ENCODE measurements around the gene CUZD1.

The CUZD1 gene

DNA sequence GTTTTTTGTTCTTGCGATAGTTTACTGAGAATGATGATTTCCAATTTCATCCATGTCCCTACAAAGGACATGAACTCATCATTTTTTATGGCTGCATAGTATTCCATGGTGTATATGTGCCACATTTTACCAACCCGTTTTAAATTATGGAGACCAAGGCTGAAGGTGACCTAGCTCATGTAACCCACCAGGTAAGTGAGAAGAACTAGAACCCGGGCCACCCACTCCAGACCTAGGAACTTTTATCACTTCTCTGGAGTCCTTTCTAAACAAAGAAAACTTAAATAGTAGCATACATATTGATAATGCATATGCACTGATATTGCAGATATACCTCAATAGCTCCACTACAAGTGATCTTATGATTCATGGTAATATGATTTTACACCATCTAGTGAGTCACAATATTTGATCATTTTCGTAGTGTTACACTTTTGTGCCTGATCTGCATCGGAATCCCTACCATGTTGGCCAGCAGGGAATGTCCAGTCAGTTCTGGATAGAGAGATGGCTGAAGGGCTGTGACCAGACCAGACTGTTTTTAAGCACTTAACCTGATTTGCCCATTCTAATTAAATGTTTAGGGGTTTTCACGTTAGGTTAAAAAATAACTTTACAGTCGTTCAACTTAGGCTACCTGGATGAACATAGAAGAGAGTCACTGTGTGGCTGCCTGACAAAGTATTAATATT, 15.2 kb downstream of the CUZD1 start:
- Histone ChIP-seq H3K36me3 (ENCODE audit: control insufficient read depth, insufficient read depth, low read length) (peaks cover 2% of the 10 kb centered on the region), H3K27me3 (ENCODE audit: control insufficient read depth, insufficient read depth, low read length) (no peaks in the 10 kb centered on the region), H3K9ac (ENCODE audit: low read depth, low read length) (no peak overlapping the region), H3K4me3 (ENCODE audit: low read depth, low read length) (no peak overlapping the region), H3K9me3 (ENCODE audit: control insufficient read depth, insufficient read depth, low read length) (no peaks in the 10 kb centered on the region), H3K4me1 (ENCODE audit: control insufficient read depth, insufficient read depth, low read length) (peaks cover 3% of the 10 kb centered on the region)

DNA sequence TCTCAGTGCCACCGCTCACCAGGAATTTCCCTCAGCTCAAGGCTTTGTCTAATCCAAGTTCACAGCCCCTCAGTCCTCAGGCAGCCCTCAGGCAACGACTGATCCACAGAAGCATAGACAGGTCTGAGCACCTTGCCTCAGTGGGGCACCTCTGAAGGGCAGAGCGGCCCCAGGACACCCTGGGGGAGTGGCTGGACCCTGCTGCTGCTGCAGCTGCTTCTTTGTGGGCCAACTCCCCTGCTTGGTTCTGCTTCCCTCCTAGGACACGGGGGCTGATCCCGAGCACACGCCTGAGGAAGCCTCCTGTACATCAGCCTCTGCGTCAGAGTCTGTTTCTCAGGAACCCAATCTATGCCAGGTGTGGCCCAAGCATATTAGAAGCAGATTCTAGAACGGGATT, 16.2 kb downstream of the CUZD1 start:
- peaks cover 3% of the 10 kb centered on the region for H3K4me1 ChIP-seq (ENCODE audit: control insufficient read depth, insufficient read depth, low read length)
- no peaks in the 10 kb centered on the region for H3K27me3 ChIP-seq (ENCODE audit: control insufficient read depth, insufficient read depth, low read length)
- no peaks in the 10 kb centered on the region for H3K36me3 ChIP-seq (ENCODE audit: control insufficient read depth, insufficient read depth, low read length)
- no peaks in the 10 kb centered on the region for H3K9me3 ChIP-seq (ENCODE audit: control insufficient read depth, insufficient read depth, low read length)
- H3K9ac ChIP-seq (ENCODE audit: low read depth, low read length), result no peak overlapping the region
- H3K4me3 ChIP-seq (ENCODE audit: low read depth, low read length), result no peak overlapping the region

GRCh38 chr10:122828716-122829255, 16.9 kb downstream of the CUZD1 start:
- Histone ChIP-seq H3K4me1 (ENCODE audit: control insufficient read depth, insufficient read depth, low read length) (peaks cover 3% of the 10 kb centered on the region), H3K4me3 (ENCODE audit: low read depth, low read length) (no peak overlapping the region), H3K27me3 (ENCODE audit: control insufficient read depth, insufficient read depth, low read length) (no peaks in the 10 kb centered on the region), H3K9ac (ENCODE audit: low read depth, low read length) (no peak overlapping the region), H3K36me3 (ENCODE audit: control insufficient read depth, insufficient read depth, low read length) (no peaks in the 10 kb centered on the region), H3K9me3 (ENCODE audit: control insufficient read depth, insufficient read depth, low read length) (no peaks in the 10 kb centered on the region)

- Histone ChIP-seq H3K4me3 (ENCODE audit: low read depth, low read length) (no peak overlapping the region), H3K27me3 (ENCODE audit: control insufficient read depth, insufficient read depth, low read length) (no peaks in the 10 kb centered on the region), H3K4me1 (ENCODE audit: control insufficient read depth, insufficient read depth, low read length) (peaks cover 3% of the 10 kb centered on the region)
Measured at GRCh38 chr10:122827302-122827701, 18.4 kb downstream of the CUZD1 start.

GRCh38 chr10:122822973-122823690, 22.5 kb downstream of the CUZD1 start:
- Histone ChIP-seq H3K9me3 (ENCODE audit: control insufficient read depth, insufficient read depth, low read length) (no peaks in the 10 kb centered on the region), H3K27me3 (ENCODE audit: control insufficient read depth, insufficient read depth, low read length) (no peaks in the 10 kb centered on the region), H3K9ac (ENCODE audit: low read depth, low read length) (no peak overlapping the region), H3K4me3 (ENCODE audit: low read depth, low read length) (no peak overlapping the region), H3K4me1 (ENCODE audit: control insufficient read depth, insufficient read depth, low read length) (no peaks in the 10 kb centered on the region), H3K36me3 (ENCODE audit: control insufficient read depth, insufficient read depth, low read length) (no peaks in the 10 kb centered on the region)

More at GRCh38 chr10:122827302-122827701, 18.4 kb downstream of the CUZD1 start:
- Histone ChIP-seq H3K9ac (ENCODE audit: low read depth, low read length) (no peak overlapping the region), H3K9me3 (ENCODE audit: control insufficient read depth, insufficient read depth, low read length) (no peaks in the 10 kb centered on the region), H3K36me3 (ENCODE audit: control insufficient read depth, insufficient read depth, low read length) (no peaks in the 10 kb centered on the region)

GRCh38 chr10:122821808-122822207, 23.8 kb downstream of the CUZD1 start:
- Histone ChIP-seq H3K4me3 (ENCODE audit: low read depth, low read length) (no peak overlapping the region), H3K9me3 (ENCODE audit: control insufficient read depth, insufficient read depth, low read length) (no peaks in the 10 kb centered on the region), H3K9ac (ENCODE audit: low read depth, low read length) (no peak overlapping the region), H3K4me1 (ENCODE audit: control insufficient read depth, insufficient read depth, low read length) (no peaks in the 10 kb centered on the region), H3K36me3 (ENCODE audit: control insufficient read depth, insufficient read depth, low read length) (no peaks in the 10 kb centered on the region), H3K27me3 (ENCODE audit: control insufficient read depth, insufficient read depth, low read length) (no peaks in the 10 kb centered on the region)

- no peaks in the 10 kb centered on the region for H3K27me3 ChIP-seq (ENCODE audit: control insufficient read depth, insufficient read depth, low read length)
- H3K9me3 ChIP-seq (ENCODE audit: control insufficient read depth, insufficient read depth, low read length), result no peaks in the 10 kb centered on the region
- H3K9ac ChIP-seq (ENCODE audit: low read depth, low read length), result no peak overlapping the region
- no peaks in the 10 kb centered on the region for H3K36me3 ChIP-seq (ENCODE audit: control insufficient read depth, insufficient read depth, low read length)
- no peaks in the 10 kb centered on the region for H3K4me1 ChIP-seq (ENCODE audit: control insufficient read depth, insufficient read depth, low read length)
- H3K4me3 ChIP-seq (ENCODE audit: low read depth, low read length), result no peak overlapping the region
Measured at GRCh38 chr10:122815458-122815857, 30.2 kb downstream of the CUZD1 start.

DNA sequence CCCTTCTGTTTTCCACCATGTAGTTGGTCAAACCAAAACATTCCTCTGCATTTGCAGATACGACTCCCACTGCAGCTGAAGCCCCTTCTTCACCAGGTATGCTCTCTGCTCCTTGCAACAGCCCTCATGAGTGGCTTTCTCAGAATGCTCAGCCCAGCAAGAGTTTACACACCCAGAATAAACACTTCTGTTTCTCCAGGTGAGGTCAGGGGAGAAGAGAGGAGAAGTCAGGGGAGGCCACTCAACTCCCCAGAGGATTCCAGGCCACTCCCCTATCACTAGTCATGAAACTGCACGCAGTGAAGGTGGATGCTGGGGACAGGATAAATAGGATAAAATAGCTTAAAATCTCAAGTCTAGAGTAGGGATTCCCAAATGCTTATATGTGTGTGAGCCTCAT, 31.2 kb downstream of the CUZD1 start:
- no peaks in the 10 kb centered on the region for H3K9me3 ChIP-seq (ENCODE audit: control insufficient read depth, insufficient read depth, low read length)
- no peak overlapping the region for H3K9ac ChIP-seq (ENCODE audit: low read depth, low read length)
- H3K4me1 ChIP-seq (ENCODE audit: control insufficient read depth, insufficient read depth, low read length), result no peaks in the 10 kb centered on the region
- H3K36me3 ChIP-seq (ENCODE audit: control insufficient read depth, insufficient read depth, low read length), result no peaks in the 10 kb centered on the region
- no peak overlapping the region for H3K4me3 ChIP-seq (ENCODE audit: low read depth, low read length)
- H3K27me3 ChIP-seq (ENCODE audit: control insufficient read depth, insufficient read depth, low read length), result no peaks in the 10 kb centered on the region

GRCh38 chr10:122812751-122813150, 32.9 kb downstream of the CUZD1 start:
- Histone ChIP-seq H3K9me3 (ENCODE audit: control insufficient read depth, insufficient read depth, low read length) (no peaks in the 10 kb centered on the region), H3K4me1 (ENCODE audit: control insufficient read depth, insufficient read depth, low read length) (no peaks in the 10 kb centered on the region), H3K4me3 (ENCODE audit: low read depth, low read length) (no peak overlapping the region), H3K27me3 (ENCODE audit: control insufficient read depth, insufficient read depth, low read length) (no peaks in the 10 kb centered on the region), H3K36me3 (ENCODE audit: control insufficient read depth, insufficient read depth, low read length) (no peaks in the 10 kb centered on the region), H3K9ac (ENCODE audit: low read depth, low read length) (no peak overlapping the region)

GRCh38 chr10:122802282-122802681, 43.4 kb downstream of the CUZD1 start:
- Histone ChIP-seq H3K27me3 (ENCODE audit: control insufficient read depth, insufficient read depth, low read length) (no peaks in the 10 kb centered on the region), H3K4me3 (ENCODE audit: low read depth, low read length) (no peak overlapping the region), H3K9ac (ENCODE audit: low read depth, low read length) (no peak overlapping the region), H3K9me3 (ENCODE audit: control insufficient read depth, insufficient read depth, low read length) (no peaks in the 10 kb centered on the region), H3K4me1 (ENCODE audit: control insufficient read depth, insufficient read depth, low read length) (no peaks in the 10 kb centered on the region), H3K36me3 (ENCODE audit: control insufficient read depth, insufficient read depth, low read length) (no peaks in the 10 kb centered on the region)

DNA sequence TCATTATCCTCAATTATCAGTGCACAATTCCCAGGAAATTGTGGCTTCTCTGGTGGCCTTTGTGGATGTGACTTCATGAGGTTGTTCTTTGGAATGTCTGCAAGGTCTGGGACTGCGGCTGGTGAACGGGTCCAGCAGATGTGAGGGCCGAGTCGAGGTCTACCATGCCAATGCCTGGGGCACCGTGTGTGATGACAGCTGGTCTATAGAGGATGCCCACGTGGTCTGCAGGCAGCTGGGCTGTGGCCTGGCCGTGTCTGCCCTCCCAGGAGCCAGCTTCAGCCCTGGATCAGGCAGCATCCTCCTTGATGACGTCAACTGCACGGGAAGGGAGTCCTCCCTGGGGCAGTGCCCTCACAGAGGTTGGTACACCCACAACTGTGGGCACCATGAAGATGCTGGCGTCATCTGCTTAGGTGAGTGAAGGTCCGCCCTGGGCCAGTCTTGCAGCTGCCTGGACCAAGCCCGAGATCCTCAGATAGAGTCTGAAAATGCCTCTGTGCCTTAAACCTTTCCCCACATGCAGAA, 46.9 kb downstream of the CUZD1 start:
- no peak overlapping the region for H3K9ac ChIP-seq (ENCODE audit: low read depth, low read length)
- H3K27me3 ChIP-seq (ENCODE audit: control insufficient read depth, insufficient read depth, low read length), result no peaks in the 10 kb centered on the region
- H3K9me3 ChIP-seq (ENCODE audit: control insufficient read depth, insufficient read depth, low read length), result no peaks in the 10 kb centered on the region
- no peaks in the 10 kb centered on the region for H3K4me1 ChIP-seq (ENCODE audit: control insufficient read depth, insufficient read depth, low read length)
- no peak overlapping the region for H3K4me3 ChIP-seq (ENCODE audit: low read depth, low read length)
- H3K36me3 ChIP-seq (ENCODE audit: control insufficient read depth, insufficient read depth, low read length), result no peaks in the 10 kb centered on the region

DNA sequence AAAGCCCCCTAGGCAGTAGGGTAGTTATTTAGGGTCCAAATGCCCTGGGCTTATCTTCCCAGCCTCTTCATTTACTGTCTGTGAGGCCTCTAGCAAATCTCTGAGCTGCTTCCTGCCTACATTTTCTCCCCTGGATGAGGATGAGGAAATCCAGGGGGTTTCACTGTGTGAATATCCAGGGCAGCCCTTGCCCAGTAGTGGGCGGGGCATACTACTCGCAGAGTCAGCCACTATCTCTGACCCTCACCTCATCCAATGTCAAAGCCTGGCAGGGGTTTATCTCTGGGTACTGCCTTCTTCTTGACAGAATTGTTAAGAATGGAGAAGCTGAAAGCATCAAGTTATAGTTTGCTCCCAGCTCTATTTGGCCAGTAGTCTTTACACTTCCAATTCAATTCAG, 48.9 kb downstream of the CUZD1 start:
- H3K4me1 ChIP-seq (ENCODE audit: control insufficient read depth, insufficient read depth, low read length), result no peaks in the 10 kb centered on the region
- H3K27me3 ChIP-seq (ENCODE audit: control insufficient read depth, insufficient read depth, low read length), result no peaks in the 10 kb centered on the region
- no peak overlapping the region for H3K4me3 ChIP-seq (ENCODE audit: low read depth, low read length)
- H3K9ac ChIP-seq (ENCODE audit: low read depth, low read length), result no peak overlapping the region
- no peaks in the 10 kb centered on the region for H3K36me3 ChIP-seq (ENCODE audit: control insufficient read depth, insufficient read depth, low read length)
- no peaks in the 10 kb centered on the region for H3K9me3 ChIP-seq (ENCODE audit: control insufficient read depth, insufficient read depth, low read length)

Data from iPS-15b (cell line).